T47D (cell line): ENCODE results near the gene PFKFB1.
"Not testable (repeated sequence)": the region's sequence is repeated elsewhere in the genome, so short reads cannot be mapped to it uniquely, and the experiment has no call there.

Source experiments
- DNase-seq, 2 experiments: peaks; one replicate each; pipeline versions ENCODE4 v3.0.0 to v3.0.0-alpha.2; 2011 to 2012; ENCODE audit warnings: low read depth in 1 of 2, low spot score in 1 of 2
- JUND ChIP-seq: IDR thresholded peaks from 2 replicates; pipeline ENCODE4 v1.6.1; 2012; ENCODE audit warnings: low read depth
- in situ Hi-C: cut with HindIII; loops from 2 replicates; pipeline ENCODE4 v1.10.0; 2016; ENCODE audit warnings: low sequenced_read_pairs, low pct_unique_long_range_greater_than_20kb

Gene PFKFB1

DNA sequence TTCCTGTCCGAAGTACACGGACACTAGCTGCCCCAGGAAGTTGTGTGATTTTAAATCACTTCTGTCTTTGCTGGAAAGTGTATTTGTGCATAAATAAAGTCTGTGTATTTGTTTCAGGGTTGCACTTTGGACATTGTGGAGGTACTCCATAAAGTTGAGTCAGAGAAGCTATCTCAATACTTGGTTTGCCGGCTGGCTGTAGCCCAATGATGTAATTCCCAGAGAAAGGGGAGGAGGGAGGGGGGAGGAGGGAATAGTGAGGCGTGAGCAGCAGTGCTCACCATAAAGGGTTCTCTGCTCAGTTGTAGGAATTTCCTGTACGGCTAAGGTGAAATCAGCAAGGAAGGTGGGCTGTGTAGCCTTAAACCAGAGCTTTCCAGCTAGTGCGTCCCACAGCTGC is 13.7 kb upstream of the PFKFB1 start:
- TF ChIP-seq JUND, result no peak
- in situ Hi-C loops, result no loop called here
- DNase-seq, result no peak

DNA sequence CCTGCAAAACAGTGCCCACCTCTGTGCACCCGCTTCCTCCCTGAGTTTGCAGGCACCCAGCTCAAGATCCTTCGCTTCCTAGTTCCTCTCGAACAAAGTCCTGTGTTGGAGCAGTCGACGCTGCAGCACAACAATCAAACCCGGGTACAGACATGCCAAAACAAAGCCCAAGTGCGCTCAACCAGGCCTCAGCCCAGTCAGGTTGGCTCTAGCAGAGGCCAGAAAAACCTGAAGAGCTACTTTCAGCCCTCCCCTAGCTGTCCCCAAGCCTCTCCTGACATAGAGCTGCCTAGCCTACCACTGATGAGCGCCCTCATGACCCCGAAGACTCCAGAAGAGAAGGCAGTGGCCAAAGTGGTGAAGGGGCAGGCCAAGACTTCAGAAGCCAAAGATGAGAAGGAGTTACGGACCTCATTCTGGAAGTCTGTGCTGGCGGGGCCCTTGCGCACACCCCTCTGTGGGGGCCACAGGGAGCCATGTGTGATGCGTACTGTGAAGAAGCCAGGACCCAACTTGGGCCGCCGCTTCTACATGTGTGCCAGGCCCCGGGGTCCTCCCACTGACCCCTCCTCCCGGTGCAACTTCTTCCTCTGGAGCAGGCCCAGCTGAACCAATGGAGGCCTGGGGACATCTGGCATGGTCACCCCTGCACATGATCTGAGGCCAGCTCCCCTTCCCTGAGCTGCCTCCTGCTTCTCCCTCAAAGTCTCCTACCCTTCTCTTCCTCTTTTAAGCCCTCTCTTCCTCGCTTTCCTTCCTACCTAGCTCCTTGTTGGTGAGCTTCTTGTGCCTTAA is 13.0 kb upstream of the PFKFB1 start:
- peak in 1 of 2 experiments; percentile 24 for DNase-seq
- TF ChIP-seq JUND, result no peak
- in situ Hi-C loops, result no loop called here

DNA sequence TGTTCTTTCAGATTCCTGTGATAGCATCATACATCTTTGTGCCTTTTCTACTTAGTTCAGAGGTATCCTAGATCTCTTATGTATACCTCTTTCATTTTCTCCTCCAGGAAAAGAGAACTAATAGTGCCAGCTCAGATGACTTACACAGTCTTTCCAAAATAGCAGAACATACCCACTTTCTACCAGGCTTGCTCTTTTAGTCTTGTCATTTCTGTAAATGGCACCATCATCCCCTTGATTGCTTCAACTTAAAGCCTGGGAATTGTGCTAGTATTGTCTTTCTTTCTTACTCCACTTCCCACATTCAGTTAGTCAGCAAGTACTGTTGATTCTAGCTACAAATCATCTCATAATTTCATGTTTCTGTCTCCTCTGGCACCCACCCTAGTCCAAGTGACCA is 11.3 kb upstream of the PFKFB1 start:
- no peak for TF ChIP-seq JUND
- no peak for DNase-seq
- in situ Hi-C loops, result no loop called here

DNA sequence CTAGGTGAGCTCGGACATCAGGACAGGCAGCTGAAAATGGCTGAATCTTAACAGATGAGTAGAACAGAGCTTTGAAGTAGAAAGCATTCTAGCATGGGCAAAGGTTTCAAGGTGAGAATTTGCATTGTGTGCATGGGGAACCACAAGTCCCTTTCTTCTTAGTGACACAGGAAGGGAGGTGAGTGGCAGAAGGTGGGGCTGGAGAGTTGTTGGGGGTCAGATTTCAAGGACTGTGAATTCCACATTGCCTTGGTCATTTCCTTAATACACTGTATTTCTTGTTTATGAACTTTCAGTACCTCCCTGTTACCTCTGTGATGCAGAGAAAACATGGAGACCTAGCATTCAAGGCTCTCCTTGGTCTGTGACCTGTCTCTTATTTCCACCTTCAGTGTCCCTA is 10.2 kb upstream of the PFKFB1 start:
- in situ Hi-C loops, result no loop called here

DNA sequence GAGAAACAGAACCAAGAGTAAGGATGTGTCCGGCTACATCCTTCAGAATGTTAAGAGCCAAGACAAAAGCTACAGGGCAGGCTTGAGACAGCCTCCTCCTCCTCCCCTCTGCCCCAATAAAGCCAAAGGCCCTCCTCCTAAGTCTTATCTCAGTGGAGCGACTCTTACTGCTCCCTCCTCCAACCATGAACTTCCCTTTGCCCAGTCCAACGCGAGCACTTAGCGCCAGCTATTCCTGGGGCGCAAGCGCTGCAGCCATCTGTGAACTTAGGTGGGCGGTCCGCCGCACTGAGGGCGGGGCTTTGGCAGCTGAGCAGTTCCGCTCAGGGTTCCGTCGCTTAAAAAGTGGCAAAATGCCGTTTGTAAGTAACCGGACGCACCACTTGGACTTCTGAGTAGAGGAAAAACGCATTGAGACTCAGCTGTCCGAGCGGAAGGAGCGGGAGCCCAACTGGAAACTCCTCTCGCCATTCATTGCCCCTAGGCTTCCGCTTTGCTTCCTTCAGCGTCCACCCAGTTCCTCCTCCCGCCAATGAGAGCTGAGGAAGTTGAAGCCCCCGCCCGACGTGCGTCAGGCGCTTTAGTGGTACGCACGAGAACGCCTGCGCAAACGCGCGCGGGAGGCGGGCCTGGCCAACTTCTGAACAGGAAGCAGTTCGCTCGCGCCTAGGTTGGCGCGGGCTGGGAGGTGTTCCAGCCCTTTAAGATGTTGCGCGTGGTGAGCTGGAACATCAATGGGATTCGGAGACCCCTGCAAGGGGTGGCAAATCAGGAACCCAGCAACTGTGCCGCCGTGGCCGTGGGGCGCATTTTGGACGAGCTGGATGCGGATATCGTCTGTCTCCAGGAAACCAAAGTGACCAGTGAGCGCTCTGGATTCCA is 6.0 kb upstream of the PFKFB1 start, which contains the start of gene APEX2:
TSS of gene APEX2 (plus strand) at position 647 of the 882 bp plus-strand sequence. CDS start at position 707, 60 bp downstream.
- DNase-seq, result peak; percentile 58 to 95
- in situ Hi-C loops, result no loop called here
- no peak for TF ChIP-seq JUND

More for the DNA sequence above, 10.2 kb upstream of the PFKFB1 start:
- DNase-seq, result no peak
- no peak for TF ChIP-seq JUND

DNA sequence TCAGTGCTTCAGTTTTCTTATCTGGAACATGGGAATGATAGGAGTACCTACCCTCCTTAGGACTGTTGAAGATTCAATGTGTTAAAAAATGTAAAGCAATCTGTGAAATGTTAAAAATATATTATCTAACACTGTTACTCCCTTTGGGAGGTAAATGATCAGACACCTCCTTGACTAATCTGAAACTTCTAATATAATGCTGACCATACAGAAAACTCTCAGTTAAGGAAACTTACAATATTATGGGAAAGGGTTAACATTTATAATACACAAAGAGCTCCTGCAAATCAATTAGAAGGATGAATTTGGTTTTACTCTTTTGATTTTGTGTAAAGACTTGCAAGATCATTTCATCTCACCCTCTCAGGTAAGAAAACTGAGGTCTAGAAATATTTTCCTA is 1.6 kb upstream of the PFKFB1 start:
- no peak for TF ChIP-seq JUND
- DNase-seq, result no peak
- in situ Hi-C loops, result no loop called here

DNA sequence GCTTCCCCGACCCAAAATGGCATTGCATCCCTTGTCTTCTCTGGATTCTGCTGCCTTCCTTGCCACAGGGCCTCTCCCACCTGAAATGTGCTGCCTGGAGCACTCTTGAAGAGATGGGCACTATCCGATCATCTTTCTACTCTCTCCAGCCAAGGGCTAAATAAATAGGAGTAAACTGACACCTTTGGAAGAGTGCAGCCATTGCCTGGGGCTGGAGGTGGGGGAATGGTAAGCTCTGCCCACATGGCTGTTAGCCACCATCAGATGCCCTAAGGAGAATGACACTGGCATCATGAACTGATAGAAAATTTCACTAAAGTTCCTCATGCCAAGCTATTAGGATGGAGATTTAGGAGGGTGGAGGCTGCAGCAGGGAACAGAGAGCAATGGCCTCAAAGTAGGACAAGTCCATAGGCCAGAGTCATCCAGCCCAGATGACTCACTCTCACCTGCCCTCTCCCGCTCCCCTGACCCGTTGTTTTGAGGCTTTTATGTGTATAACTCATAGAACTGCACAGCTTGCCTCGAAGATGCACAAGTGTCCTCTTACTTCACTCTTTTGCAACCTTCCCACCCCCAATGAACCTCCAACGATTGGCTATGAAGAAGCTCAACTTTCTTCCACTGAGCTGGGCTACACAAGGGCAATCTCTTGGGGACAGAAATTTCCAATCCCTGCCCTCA is 822 bp upstream of the PFKFB1 start:
- peak in 1 of 2 experiments; percentile 45 for DNase-seq
- no peak for TF ChIP-seq JUND
- in situ Hi-C loops, result no loop called here

DNA sequence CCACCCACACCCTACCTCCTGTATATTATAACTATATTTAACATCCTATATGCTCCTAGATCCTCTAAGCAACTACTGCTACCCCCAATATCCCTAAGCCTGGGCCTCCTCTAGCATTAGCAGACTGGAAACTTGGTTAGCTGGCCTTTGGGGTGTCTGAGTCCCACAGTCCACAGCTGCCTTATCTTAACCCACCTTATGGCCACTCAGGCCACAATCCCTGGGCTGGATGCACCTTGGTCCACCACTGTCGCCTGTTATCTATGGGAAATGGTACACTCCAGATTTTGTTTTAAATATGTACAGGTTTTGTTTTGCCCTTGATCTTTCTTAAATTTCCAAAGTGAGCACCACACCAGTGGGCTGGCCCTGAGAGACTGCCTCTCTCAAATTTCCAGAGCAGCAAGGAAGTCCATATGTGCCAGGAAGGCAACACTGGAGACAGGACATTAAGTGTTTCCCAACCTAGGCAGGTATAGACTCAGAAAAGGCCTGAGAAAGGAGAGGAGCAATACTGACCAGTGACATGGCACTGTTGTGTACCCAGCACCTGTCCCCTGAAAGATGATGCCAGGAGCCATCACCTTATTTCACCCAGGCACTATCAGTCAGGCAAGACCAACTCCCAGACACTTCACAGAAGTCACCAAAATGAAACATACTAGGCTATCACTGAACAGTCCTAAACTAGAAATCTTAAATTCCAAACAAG is 921 bp downstream of the PFKFB1 start:
- in situ Hi-C loops, result no loop called here
- no peak for DNase-seq
- TF ChIP-seq JUND, result no peak

DNA sequence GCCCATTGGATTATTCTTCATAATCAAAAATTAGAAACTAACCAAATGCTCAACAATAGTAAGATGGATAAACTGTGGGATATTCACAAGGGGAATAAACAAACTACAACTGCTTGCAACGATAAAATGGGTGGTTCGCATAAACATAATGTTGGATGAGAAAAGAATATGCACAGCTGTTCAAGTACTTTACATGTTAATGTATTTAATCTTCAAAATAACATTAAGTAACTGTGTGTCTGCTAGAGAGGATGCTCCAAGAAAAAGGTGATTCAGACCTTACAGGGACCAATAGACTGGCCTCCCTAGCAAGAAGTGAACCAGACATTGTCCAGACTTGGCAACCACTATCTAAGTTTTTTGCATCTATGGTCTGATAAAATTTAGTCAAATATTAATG is 2.3 kb downstream of the PFKFB1 start:
- in situ Hi-C loops, result no loop called here
- TF ChIP-seq JUND, result no peak
- no peak for DNase-seq

DNA sequence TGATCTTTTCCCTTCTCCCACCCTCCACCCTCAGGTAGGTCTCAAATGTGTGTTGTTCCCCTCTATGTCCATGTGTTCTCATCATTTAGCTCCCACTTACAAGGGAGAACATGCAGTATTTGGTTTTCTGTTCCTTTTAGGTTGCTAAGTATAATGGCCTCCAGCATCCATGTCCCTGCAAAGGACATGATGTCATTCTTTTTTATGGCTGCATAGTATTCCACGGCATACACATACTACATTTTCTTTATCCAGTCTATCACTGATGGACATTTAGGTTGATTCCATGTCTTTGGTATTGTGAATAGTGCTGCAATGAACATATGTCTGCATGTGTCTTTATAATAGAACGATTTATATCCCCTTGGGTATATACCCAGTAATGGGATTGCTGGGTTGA is 10.7 kb downstream of the PFKFB1 start:
- in situ Hi-C loops, result not testable (repeated sequence)

DNA sequence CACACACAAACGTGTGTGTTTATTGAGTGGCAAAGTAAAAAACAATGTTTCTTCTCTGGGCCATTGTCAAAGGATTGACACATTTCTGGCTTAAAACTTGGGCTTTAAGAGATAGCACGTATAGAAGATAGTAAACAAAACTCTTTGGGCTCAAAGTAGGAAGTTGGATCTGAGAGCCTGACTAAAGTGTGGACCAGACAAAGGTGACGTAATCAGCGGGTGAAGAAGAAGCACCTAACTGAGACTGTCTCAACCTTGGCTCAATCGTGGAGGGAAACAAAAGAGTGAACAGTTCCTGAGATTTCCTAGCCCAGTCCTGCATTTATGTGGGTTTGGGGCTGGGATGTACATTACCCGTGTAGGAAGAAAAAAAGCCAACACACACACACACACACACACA is 13.7 kb downstream of the PFKFB1 start:
- DNase-seq, result no peak
- in situ Hi-C loops, result no loop called here
- TF ChIP-seq JUND, result no peak

More for the DNA sequence above, 10.7 kb downstream of the PFKFB1 start:
- not testable (repeated sequence) for DNase-seq

DNA sequence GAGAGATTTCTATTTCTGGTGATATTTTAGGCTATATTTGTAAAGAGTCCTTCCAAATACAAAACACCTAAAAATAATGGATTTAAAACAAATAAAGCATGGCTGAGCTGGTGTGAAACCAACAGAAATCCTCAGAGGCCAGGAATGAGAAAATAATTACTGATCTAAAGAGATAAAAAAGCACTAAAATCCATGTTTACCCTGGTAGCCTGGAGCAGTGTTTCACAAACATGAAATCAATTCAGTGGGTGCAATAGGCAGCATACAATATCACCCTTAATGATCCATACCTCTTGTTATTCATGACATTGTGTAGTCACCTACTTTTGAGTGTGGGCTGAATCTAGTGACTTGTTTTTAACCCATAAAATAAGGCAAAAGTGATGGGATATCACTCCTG is 14.6 kb downstream of the PFKFB1 start:
- in situ Hi-C loops, result no loop called here
- peak in 1 of 2 experiments; percentile 58 for DNase-seq
- TF ChIP-seq JUND, result 0 out of 2 replicates have a peak, but pooled peaks have one; percentile 19
